T47D (cell line): ENCODE measurements around the gene RTN4R.

Experiments used
- DNase-seq, 2 experiments: peaks; one replicate each; pipeline versions ENCODE4 v3.0.0 to v3.0.0-alpha.2; 2011 to 2012; ENCODE audit warnings: low read depth in 1 of 2, low spot score in 1 of 2
- JUND ChIP-seq: IDR thresholded peaks from 2 replicates; pipeline ENCODE4 v1.6.1; 2012; ENCODE audit warnings: low read depth
- in situ Hi-C: cut with HindIII; loops from 2 replicates; pipeline ENCODE4 v1.10.0; 2016; ENCODE audit warnings: low sequenced_read_pairs, low pct_unique_long_range_greater_than_20kb

RTN4R gene

DNA sequence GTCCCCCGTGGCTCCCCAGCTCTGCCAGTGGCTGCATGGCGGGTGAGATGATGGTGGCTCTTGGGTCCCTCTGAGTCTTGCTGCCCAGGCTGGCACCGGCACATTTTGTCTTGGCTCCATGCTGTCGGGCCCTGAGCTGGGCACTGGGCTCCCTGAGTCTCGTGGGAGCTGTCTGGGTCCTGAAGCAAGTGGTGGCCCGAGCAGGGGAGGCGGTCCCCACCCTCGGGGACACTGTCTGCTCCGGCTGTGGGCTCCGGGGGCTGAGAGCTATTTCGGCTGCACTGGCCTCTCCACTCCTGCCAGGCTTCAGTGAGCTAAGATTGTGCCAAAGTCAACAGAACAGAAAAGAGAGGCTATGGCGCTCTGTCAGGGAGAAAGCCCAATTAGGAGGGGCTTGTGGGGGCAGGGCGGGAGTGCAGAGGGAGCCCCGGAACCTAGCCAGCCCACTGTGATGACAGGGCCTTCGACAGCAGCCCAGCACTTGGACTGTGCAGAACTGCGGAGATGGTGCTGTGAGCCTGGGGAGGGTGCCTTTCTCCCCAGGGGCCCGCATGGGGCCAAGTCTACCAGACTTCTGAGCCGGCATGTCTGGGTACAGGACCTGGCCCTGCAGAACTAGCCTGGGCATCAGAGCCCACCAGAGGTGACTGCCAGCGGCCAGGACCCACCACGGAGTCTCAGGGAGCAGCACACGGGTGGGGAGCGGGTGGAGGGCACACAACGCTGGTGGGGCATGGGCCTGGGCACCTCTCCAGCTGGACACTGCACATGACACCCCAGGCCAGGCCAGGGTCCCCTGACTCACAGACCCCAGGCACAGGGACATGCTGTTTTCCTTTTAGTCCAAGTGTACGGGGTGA lies 38.0 kb downstream of the RTN4R start:
- no peak for DNase-seq
- in situ Hi-C loops: no loop called here

DNA sequence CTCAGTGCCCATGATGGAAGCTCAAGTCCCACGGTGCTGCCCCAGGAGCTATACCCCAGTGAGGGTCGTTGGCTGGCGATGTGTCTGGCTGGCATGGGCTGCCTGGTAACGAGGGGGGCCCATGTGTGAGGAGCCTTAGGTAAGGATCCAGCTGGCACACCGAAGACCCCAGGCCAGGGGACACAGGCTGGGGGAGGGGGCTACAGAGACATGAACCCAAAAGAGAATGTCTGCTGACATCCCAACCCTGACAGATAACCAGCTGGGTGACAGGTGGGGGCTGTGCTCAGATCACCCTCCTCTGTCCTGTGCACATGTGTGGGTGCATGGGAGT lies 39.2 kb downstream of the RTN4R start:
- in situ Hi-C loops: no loop called here
- no peak for TF ChIP-seq JUND
- DNase-seq: no peak

More for the DNA sequence above, 38.0 kb downstream of the RTN4R start:
- TF ChIP-seq JUND: no peak

DNA sequence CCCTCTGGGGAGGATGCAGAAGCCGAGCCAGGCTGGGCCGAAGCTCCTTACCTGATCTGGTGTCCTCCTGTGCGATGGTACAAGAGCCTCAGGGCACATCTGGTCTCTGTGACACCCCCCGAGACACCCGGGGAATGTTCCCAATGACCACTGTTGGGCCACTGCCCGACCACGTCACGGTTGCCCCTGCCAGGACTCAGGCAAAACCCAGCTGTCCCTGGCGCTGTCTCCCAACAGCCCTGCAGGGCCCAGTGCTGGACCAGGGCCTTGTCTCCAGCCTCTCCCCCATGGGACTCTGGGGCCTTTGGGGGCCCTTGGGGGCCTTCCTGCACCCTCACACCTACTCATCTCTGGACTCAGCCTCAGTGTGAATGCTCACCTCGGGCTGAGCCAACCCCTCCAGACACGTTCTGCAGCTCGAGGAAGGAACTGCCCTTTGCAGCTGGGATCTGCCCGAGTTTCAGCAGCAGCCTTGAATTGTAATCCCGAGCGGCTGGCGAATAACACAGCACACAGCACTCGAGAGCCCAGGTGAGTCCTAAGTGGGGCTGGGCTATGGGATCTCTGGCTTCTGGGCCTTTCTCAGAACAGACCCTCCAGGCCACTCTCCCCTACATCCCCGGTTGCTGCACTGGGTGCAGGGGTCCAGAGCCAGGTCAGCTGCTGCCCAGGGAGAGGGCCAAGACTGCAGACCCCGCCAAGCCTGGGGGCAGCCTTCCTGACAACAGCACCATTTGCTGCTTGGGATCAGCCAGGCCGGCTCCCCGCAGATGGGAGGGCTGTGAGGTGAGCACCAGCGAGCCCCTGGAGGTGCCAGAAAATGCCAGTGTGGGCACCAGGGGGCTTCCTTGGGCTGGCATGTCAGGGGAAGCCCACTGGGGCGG lies 39.8 kb downstream of the RTN4R start:
- no peak for DNase-seq
- no peak for TF ChIP-seq JUND
- in situ Hi-C loops: no loop called here

DNA sequence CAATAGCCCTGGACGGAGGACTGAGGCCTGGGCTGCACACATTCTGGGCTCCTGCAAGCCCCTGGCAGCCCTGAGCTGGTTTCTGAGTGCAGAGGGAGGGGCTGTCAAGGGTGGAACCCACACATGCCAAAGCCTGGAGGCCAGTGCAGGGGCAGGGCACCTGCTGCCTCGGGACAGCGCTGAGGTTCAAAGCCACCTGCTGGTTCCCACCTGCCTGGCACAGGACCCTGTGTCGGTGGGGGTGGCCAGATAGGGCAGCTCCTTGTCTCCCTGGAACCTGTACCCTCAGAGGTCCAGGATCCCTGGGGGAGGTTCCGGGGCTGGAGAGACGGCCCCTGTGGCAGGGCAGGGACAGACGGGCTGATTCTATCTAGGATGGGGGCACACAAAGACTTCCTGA lies 40.8 kb downstream of the RTN4R start:
- in situ Hi-C loops: no loop called here
- TF ChIP-seq JUND: no peak
- DNase-seq: no peak

DNA sequence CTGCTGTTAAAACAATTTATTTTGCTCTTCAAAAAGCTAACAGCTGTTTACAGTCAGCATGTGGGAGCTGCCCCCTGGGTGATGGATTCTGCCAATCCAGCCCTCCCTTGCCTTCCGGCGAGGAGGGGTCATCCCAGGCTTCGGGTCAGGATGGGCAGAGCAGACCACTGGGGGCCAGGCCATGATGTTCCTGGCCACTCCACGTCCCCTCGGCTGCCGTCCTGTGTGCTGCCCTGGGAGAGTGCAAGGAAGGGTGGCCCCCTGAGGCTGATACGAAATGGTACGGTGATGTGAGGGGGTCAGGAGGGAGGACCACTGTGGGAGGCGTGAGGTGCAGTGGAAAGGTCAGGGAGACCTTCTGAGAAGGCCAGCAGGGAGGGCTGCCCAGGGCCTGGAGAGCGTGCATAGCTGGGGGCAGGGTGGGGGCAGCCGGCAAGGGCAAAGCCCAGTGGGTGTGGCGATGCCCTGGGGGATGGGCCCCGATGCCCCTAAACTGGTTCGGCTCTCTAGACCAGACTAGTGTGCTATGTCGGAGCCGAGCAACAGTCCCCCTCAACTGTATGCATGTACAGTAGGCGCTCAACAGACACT lies 41.3 kb downstream of the RTN4R start:
- no peak for DNase-seq
- TF ChIP-seq JUND: no peak
- in situ Hi-C loops: no loop called here

DNA sequence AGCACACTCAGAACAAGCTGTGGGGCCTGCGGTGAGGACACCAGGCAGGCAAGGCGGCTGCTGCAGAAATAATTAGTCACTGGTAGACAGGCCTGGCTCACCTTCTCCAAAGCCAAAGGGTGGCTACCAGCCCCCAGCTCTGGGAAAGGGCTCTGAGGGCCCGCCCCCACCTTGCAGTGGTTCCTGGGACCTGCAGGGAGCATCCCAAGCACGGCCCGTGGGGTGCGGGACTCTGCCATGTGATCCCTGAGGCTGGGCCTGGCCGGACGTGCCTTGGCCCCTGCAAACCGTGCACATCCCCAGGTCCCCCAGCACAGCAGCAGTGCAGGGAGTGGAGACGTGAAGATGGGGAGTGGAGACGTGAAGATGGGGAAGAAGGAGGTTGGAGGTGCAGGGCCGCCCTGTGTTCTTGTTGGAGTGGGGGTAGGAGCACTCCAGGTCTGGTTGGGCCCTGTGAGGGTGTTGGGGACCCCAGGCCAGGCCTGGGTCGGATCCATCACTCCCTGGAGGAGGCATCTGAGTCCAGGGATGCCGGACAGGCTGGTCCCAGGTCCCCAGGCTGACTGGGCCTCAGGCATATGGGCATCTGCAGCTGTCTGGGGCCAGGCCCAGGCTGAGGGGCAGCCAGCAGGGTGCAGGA lies 41.9 kb downstream of the RTN4R start:
- in situ Hi-C loops: no loop called here
- no peak for DNase-seq
- TF ChIP-seq JUND: no peak

DNA sequence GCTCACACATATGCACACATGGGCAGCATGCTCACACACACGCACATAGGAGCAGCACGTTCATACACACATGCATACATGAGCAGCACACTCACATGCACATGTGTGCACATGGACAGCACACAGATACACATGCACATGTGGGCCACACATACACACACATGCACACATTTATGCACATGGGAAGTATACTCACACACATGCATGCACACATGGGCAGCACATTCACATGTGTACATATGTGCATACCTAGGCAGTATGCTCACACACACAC lies 42.5 kb downstream of the RTN4R start:
- in situ Hi-C loops: no loop called here
- no peak for DNase-seq
- no peak for TF ChIP-seq JUND

DNA sequence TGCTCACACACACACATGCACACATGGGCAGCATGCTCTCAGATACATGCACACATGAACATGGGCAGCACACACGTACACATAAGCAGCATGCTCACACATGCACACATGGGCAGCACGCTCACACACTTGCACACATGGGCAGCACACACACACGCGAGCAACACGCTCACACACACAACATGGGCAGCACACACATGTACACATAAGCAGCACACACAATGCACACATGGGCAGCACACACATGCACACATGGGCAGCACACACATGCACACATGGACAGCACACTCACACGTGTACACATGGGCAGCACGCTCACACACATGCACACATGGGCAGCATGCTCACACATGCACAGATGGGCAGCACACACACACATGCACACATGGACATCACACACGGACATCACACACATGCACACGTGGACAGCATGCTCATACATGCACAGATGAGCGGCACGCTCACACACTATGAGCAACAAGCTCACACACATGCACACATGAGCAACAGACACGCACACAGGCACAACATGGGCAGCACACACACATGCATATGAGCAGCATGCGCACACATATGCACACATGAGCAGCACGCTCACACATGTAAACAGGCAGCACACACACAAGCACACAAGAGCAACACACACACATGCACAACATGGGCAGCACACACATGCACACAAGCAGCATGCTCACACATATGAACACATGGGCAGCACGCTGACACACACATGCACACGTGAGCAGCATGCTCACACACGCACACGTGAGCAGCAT lies 43.0 kb downstream of the RTN4R start:
- no peak for TF ChIP-seq JUND
- in situ Hi-C loops: no loop called here
- DNase-seq: no peak

DNA sequence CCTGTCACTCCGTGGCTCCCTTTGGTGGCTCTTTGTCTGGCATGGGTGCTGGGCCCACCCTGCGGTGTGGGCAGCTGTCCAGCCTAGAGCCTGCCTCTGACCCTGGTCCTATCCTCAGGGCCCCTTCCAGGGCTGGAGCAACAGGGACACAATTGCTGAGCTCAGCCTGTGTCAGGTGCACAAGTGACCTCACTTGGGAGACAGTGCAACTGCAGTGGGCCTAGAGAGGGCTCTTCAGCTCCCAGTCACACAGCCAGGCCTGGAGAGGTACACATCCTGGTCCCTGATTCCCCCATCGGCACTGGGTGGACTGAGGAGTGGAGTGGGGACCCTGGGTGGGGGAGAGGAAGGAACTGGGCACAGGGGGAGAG lies 43.9 kb downstream of the RTN4R start:
- in situ Hi-C loops: no loop called here
- DNase-seq: no peak
- TF ChIP-seq JUND: no peak

DNA sequence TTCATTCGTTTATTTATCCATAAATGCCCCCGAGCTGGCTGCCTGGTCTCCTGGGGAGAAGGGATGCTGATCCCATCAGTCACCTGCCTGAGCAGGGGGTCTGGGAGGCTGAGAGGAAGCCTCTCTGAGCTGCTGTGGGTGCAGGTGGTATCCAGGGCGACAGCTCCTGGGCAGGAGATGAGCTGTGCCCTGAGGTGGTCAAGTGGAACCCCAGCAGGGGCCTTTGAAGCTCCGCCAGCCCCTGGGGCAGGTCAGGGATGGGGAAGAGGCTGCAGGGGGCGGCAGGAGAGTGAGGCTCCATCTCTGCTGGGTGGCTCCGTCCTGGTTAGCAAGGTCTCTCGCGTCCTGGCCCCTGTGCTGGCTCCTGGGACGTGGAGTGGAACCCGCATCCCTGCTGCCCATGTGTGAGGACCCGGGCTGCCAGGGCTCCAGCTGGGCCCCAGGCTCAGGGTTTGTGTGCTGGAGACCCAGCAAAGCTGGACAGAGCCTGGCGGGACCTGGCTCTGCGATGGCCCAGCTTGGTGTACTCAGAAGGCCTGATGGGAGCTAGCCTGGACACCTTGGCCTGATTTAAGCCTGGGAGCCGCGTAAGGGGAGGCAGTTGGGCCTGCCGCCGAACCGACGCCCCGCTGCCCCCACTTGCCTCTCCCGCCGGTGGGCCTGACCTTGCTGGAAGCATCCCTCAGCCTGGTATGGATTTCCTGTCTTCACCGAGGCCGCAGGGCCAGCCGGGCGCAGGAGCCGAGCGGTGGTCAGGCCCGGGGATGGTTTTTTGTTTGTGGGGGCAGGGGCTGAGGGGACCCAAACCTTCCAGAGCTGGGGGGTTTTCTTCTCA lies 44.5 kb downstream of the RTN4R start:
- no peak for DNase-seq
- no peak for TF ChIP-seq JUND
- in situ Hi-C loops: no loop called here

DNA sequence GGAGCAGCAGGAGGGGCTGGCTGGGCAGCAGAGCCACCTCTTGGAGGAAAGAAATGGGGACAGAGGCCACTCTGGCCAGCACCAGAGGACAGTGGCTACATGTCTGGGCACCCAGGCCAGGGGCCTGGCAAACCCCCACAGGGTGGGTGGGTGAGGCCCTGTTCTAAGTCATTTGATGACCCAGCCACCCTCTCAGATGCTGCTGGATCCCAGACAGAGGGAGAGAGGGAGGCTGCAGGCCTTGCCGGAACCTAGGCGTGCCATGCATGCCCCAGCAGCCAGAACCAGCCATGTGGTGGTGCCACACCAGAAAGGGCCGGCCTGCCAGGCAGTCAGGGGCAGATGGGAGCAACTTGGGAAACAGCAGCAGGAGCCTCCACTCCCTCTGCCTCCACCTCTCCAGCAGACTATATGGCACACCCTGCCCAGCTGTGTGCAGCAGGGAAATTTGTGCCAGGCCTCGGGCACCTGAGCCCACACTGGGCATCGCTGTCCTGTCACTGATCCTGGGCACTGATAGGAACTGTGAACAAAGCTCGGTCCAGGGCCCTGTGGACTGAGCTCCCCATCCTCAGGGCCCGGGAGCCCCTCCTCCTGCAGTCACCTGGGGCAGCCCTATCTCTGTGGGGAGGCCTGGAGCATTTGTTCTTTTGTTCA lies 45.2 kb downstream of the RTN4R start:
- no peak for TF ChIP-seq JUND
- in situ Hi-C loops: no loop called here
- DNase-seq: no peak
